HL-60 (cell line): ENCODE results near the gene CAMKMT.

Experiments used
- DNase-seq, 2 experiments: peaks; one replicate each; pipeline ENCODE4 v3.0.0-alpha.2; 2010 to 2020; ENCODE audit warnings: low read depth in 1 of 2, low spot score in 1 of 2
- H3K27ac ChIP-seq: fragments of 250-450 bp; sonication (Bioruptor Pico); replicated peaks from 2 replicates; pipeline ENCODE4 v1.5.1; 2020; ENCODE audit warnings: mild to moderate bottlenecking, moderate library complexity
- H3K27me3 ChIP-seq: fragments of 250-450 bp; sonication (Bioruptor Pico); 2 replicates; pipeline ENCODE4 v1.5.1; 2021; ENCODE audit warnings: mild to moderate bottlenecking, moderate library complexity; ENCODE audit not compliant: insufficient read depth, poor library complexity, severe bottlenecking
- H3K4me3 ChIP-seq: replicated peaks from 2 replicates; pipeline ENCODE4 v1.5.1; 2011; ENCODE audit warnings: mild to moderate bottlenecking, control low read depth, low read length; ENCODE audit not compliant: insufficient read depth
- CTCF ChIP-seq: IDR thresholded peaks from one replicate; pipeline ENCODE4 v1.5.1; 2011; ENCODE audit warnings: low read length, control low read depth, inconsistent platforms; ENCODE audit not compliant: insufficient read depth
- GABPA ChIP-seq: IDR thresholded peaks from 2 replicates; pipeline ENCODE4 v1.6.1; 2012; ENCODE audit warnings: low read depth
- POLR2AphosphoS5 ChIP-seq: IDR thresholded peaks from 2 replicates; pipeline ENCODE4 v1.6.1; 2012; ENCODE audit warnings: low read depth
- REST ChIP-seq: IDR thresholded peaks from 2 replicates; pipeline ENCODE4 v1.6.1; 2012; ENCODE audit warnings: low read depth; ENCODE audit not compliant: insufficient replicate concordance
- SPI1 ChIP-seq: IDR thresholded peaks from 2 replicates; pipeline ENCODE4 v1.6.1; 2012; ENCODE audit warnings: low read depth, mild to moderate bottlenecking, borderline replicate concordance

Gene CAMKMT

GRCh38 chr2:44526352-44526751, 164.6 kb downstream of the CAMKMT start:
- DNase-seq = no peak
- H3K27me3 ChIP-seq = no peaks in the 10 kb centered on the region
- H3K4me3 ChIP-seq = no peak overlapping the region
- no peak overlapping the region for H3K27ac ChIP-seq
- TF ChIP-seq CTCF (no peak), GABPA (no peak), REST (no peak), SPI1 (no peak), POLR2AphosphoS5 (no peak)

- Histone ChIP-seq H3K27ac (no peak overlapping the region), H3K27me3 (no peaks in the 10 kb centered on the region), H3K4me3 (no peak overlapping the region)
- no peak for DNase-seq
- TF ChIP-seq REST = no peak
- TF ChIP-seq CTCF = no peak
- no peak for TF ChIP-seq POLR2AphosphoS5
- no peak for TF ChIP-seq SPI1
- TF ChIP-seq GABPA = no peak
Observed at GRCh38 chr2:44528595-44528994, 166.8 kb downstream of the CAMKMT start.

GRCh38 chr2:44529448-44529847, 167.7 kb downstream of the CAMKMT start:
- Histone ChIP-seq H3K4me3 (no peak overlapping the region), H3K27me3 (no peaks in the 10 kb centered on the region), H3K27ac (no peak overlapping the region)
- no peak for DNase-seq
- TF ChIP-seq GABPA (no peak), POLR2AphosphoS5 (no peak), SPI1 (no peak), CTCF (no peak), REST (no peak)
